ENCODE data around the gene PATE1.

DNA sequence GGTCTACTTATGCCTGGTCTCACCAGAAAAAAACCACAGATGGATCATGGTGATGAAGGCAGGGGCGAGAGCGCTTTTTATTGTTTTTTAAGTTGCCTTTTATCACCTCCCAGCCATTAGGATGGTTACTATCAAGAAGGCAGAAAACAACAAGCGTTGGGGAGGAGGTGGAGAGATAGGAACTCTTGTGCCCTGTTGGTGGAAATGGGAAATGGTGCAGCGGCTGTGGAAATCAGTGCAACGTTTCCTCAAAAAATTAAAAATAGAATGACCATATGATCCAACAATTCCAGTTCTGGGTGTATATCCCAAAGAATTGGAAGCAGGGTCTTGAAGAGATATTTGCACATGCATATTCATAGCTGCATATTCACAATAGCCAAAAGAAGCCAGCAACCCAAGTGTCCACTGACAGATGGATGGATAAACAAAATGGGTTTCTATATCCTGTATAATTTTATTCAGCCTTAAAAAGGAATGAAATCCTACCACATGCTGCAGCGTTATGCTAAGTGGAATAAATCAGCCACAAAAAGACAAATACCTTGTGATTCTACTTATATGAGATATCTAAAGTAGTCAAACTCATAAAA lies 45.0 kb upstream of the PATE1 start:
- TF ChIP-seq, protein P1, sequence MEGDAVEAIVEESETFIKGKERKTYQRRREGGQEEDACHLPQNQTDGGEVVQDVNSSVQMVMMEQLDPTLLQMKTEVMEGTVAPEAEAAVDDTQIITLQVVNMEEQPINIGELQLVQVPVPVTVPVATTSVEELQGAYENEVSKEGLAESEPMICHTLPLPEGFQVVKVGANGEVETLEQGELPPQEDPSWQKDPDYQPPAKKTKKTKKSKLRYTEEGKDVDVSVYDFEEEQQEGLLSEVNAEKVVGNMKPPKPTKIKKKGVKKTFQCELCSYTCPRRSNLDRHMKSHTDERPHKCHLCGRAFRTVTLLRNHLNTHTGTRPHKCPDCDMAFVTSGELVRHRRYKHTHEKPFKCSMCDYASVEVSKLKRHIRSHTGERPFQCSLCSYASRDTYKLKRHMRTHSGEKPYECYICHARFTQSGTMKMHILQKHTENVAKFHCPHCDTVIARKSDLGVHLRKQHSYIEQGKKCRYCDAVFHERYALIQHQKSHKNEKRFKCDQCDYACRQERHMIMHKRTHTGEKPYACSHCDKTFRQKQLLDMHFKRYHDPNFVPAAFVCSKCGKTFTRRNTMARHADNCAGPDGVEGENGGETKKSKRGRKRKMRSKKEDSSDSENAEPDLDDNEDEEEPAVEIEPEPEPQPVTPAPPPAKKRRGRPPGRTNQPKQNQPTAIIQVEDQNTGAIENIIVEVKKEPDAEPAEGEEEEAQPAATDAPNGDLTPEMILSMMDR (IDR thresholded peaks at IDR 0.05; ENCODE audit: borderline replicate concordance, extremely low read depth, low read length, poor library complexity, severe bottlenecking) = no peak
- TF ChIP-seq EZH2 (IDR thresholded peaks at IDR 0.05; ENCODE audit: borderline replicate concordance, low read depth, low read length, severe bottlenecking) = no peak

Data from DND-41 (cell line).